ENCODE data around the gene C1QB.
"Not testable (repeated sequence)": the region's sequence is repeated elsewhere in the genome, so short reads cannot be mapped to it uniquely, and the experiment has no call there.

The C1QB gene

GRCh38 chr1:22674410-22674749, 21.3 kb downstream of the C1QB start:
- H3K4me3 ChIP-seq (replicated peaks; ENCODE audit: insufficient read depth, low read length) = no peak overlapping the region
- DNase-seq (ENCODE audit: low read depth in 1 of 2, low spot score in 1 of 2) = no peak
- TF ChIP-seq, protein P1, sequence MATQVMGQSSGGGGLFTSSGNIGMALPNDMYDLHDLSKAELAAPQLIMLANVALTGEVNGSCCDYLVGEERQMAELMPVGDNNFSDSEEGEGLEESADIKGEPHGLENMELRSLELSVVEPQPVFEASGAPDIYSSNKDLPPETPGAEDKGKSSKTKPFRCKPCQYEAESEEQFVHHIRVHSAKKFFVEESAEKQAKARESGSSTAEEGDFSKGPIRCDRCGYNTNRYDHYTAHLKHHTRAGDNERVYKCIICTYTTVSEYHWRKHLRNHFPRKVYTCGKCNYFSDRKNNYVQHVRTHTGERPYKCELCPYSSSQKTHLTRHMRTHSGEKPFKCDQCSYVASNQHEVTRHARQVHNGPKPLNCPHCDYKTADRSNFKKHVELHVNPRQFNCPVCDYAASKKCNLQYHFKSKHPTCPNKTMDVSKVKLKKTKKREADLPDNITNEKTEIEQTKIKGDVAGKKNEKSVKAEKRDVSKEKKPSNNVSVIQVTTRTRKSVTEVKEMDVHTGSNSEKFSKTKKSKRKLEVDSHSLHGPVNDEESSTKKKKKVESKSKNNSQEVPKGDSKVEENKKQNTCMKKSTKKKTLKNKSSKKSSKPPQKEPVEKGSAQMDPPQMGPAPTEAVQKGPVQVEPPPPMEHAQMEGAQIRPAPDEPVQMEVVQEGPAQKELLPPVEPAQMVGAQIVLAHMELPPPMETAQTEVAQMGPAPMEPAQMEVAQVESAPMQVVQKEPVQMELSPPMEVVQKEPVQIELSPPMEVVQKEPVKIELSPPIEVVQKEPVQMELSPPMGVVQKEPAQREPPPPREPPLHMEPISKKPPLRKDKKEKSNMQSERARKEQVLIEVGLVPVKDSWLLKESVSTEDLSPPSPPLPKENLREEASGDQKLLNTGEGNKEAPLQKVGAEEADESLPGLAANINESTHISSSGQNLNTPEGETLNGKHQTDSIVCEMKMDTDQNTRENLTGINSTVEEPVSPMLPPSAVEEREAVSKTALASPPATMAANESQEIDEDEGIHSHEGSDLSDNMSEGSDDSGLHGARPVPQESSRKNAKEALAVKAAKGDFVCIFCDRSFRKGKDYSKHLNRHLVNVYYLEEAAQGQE (IDR thresholded peaks at IDR 0.05; ENCODE audit: insufficient replicate concordance, low read depth) = no peak
- TF ChIP-seq CTCF (IDR thresholded peaks at IDR 0.05; ENCODE audit: insufficient read depth, low read length) (no peak), GABPA (IDR thresholded peaks at IDR 0.05; ENCODE audit: low read depth) (no peak), POLR2AphosphoS5 (IDR thresholded peaks at IDR 0.05; ENCODE audit: low read depth) (no peak), SPI1 (IDR thresholded peaks at IDR 0.05; ENCODE audit: borderline replicate concordance, low read depth) (no peak)
- H3K27ac ChIP-seq (replicated peaks) = no peak overlapping the region
- no peaks in the 10 kb centered on the region for H3K27me3 ChIP-seq (ENCODE audit: insufficient read depth, poor library complexity, severe bottlenecking)

DNA sequence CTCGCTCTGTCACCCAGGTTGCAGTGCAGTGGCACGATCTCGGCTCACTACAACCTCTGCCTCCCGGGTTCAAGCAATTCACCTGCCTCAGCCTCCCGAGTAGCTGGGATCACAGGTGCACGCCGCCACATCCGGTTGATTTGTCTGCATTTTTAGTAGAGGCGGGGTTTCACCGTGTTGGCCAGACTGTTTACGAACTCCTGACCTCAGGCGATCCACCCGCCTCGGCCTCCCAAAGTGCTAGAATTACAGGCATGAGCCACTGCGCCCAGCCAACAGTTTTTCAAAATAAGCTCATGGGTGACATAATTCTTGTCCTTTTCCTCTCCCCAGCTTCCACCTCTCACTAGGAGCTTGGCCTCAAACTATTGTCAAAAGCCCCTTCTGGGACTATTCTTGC, 23.1 kb downstream of the C1QB start:
- not testable (repeated sequence) for DNase-seq (ENCODE audit: low read depth in 1 of 2, low spot score in 1 of 2); H3K27ac ChIP-seq (replicated peaks)

GRCh38 chr1:22676916-22677583, 24.0 kb downstream of the C1QB start:
- Histone ChIP-seq H3K27ac (replicated peaks) (no peak overlapping the region), H3K27me3 (ENCODE audit: insufficient read depth, poor library complexity, severe bottlenecking) (no peaks in the 10 kb centered on the region), H3K4me3 (replicated peaks; ENCODE audit: insufficient read depth, low read length) (no peak overlapping the region)
- no peak for DNase-seq (ENCODE audit: low read depth in 1 of 2, low spot score in 1 of 2)
- TF ChIP-seq, protein P1 (IDR thresholded peaks at IDR 0.05; ENCODE audit: insufficient replicate concordance, low read depth) = no peak
- TF ChIP-seq CTCF (IDR thresholded peaks at IDR 0.05; ENCODE audit: insufficient read depth, low read length) = no peak
- TF ChIP-seq POLR2AphosphoS5 (IDR thresholded peaks at IDR 0.05; ENCODE audit: low read depth) = no peak
- no peak for TF ChIP-seq SPI1 (IDR thresholded peaks at IDR 0.05; ENCODE audit: borderline replicate concordance, low read depth)
- TF ChIP-seq GABPA (IDR thresholded peaks at IDR 0.05; ENCODE audit: low read depth) = no peak

More for the DNA sequence above, 23.1 kb downstream of the C1QB start:
- H3K27me3 ChIP-seq (ENCODE audit: insufficient read depth, poor library complexity, severe bottlenecking); H3K4me3 ChIP-seq (replicated peaks; ENCODE audit: insufficient read depth, low read length): not testable (repeated sequence)

DNA sequence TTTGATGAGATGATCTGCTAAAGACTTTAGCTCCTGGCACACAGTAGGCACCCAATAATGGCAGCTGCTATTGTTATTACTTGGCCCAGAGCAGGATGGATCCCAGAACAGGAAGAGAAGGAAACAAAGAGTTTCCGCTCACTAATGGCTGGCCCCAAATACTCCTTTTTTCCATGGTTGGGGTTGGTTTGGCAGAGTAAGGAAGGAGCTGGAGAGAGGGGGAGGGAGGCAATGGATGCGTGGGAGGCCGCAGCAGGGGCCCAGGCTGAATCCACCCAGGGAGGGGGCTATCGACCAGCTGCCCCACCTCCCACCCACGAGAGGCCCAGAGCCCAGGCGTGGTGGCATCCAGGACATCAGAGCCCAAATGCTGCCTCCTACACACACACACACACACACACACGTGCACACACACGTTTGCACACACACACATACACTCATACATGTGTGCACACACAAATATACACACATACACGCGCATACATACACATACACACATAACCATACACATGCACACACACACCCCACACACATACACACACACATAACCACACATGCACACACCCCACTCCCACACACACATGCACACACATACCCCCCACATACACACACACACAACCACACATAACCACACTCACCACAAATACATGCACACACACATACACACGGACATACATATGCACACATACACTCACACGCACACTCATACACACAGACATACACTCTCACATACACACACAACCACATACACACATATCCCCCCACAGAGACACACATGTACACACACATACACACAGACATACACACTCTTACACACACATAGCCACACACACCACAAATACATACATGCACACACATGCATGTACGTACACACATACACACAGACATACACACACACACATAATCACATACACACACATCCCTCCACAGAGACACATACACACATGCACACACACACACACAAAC, 25.2 kb downstream of the C1QB start:
- Histone ChIP-seq H3K27ac (replicated peaks) (no peak overlapping the region), H3K4me3 (replicated peaks; ENCODE audit: insufficient read depth, low read length) (no peak overlapping the region), H3K27me3 (ENCODE audit: insufficient read depth, poor library complexity, severe bottlenecking) (no peaks in the 10 kb centered on the region)
- TF ChIP-seq, protein P1 (IDR thresholded peaks at IDR 0.05; ENCODE audit: insufficient replicate concordance, low read depth) = no peak
- TF ChIP-seq CTCF (IDR thresholded peaks at IDR 0.05; ENCODE audit: insufficient read depth, low read length) (no peak), POLR2AphosphoS5 (IDR thresholded peaks at IDR 0.05; ENCODE audit: low read depth) (no peak), GABPA (IDR thresholded peaks at IDR 0.05; ENCODE audit: low read depth) (no peak), SPI1 (IDR thresholded peaks at IDR 0.05; ENCODE audit: borderline replicate concordance, low read depth) (no peak)
- no peak for DNase-seq (ENCODE audit: low read depth in 1 of 2, low spot score in 1 of 2)

Data from HL-60 (cell line).